ENCODE results near the gene MAN2A2.
A peak's percentile ranks its signal among the peaks of the same experiment; 100 is the strongest.

MAN2A2 gene

GRCh38 chr15:90902840-90903732 lies at the start of gene MAN2A2:
Gene MAN2A2 (plus strand): TSS chr15:90903302. CDS start chr15:90904208, 906 bp downstream.
- peak; percentile 45 to 67 for DNase-seq (ENCODE audit: low read depth in 1 of 2, low spot score in 1 of 2)

GRCh38 chr15:90855139-90855538 lies 48.0 kb upstream of the MAN2A2 start:
- no peak for DNase-seq (ENCODE audit: low read depth in 1 of 2, low spot score in 1 of 2)

GRCh38 chr15:90857337-90857736 lies 45.8 kb upstream of the MAN2A2 start:
- no peak for DNase-seq (ENCODE audit: low read depth in 1 of 2, low spot score in 1 of 2)

- DNase-seq (ENCODE audit: low read depth in 1 of 2, low spot score in 1 of 2): no peak
These were observed 45.1 kb upstream of the MAN2A2 start for GRCh38 chr15:90857883-90858443.

- no peak for DNase-seq (ENCODE audit: low read depth in 1 of 2, low spot score in 1 of 2)
These were observed 43.6 kb upstream of the MAN2A2 start for GRCh38 chr15:90859234-90860131.

- no peak for DNase-seq (ENCODE audit: low read depth in 1 of 2, low spot score in 1 of 2)
These were observed 42.7 kb upstream of the MAN2A2 start for GRCh38 chr15:90860450-90860849.

- no peak for DNase-seq (ENCODE audit: low read depth in 1 of 2, low spot score in 1 of 2)
These were observed 42.0 kb upstream of the MAN2A2 start for GRCh38 chr15:90860942-90861675.

GRCh38 chr15:90862487-90862886 lies 40.6 kb upstream of the MAN2A2 start:
- DNase-seq (ENCODE audit: low read depth in 1 of 2, low spot score in 1 of 2): no peak

GRCh38 chr15:90862964-90863778 lies 39.9 kb upstream of the MAN2A2 start:
- DNase-seq (ENCODE audit: low read depth in 1 of 2, low spot score in 1 of 2): no peak

- DNase-seq (ENCODE audit: low read depth in 1 of 2, low spot score in 1 of 2): no peak
These were observed 39.1 kb upstream of the MAN2A2 start for GRCh38 chr15:90863987-90864386.

GRCh38 chr15:90864507-90864906 lies 38.6 kb upstream of the MAN2A2 start:
- no peak for DNase-seq (ENCODE audit: low read depth in 1 of 2, low spot score in 1 of 2)

- DNase-seq (ENCODE audit: low read depth in 1 of 2, low spot score in 1 of 2): no peak
These were observed 37.4 kb upstream of the MAN2A2 start for GRCh38 chr15:90865702-90866101.

- no peak for DNase-seq (ENCODE audit: low read depth in 1 of 2, low spot score in 1 of 2)
These were observed 36.9 kb upstream of the MAN2A2 start for GRCh38 chr15:90866161-90866715.

GRCh38 chr15:90866800-90867199 lies 36.3 kb upstream of the MAN2A2 start:
- no peak for DNase-seq (ENCODE audit: low read depth in 1 of 2, low spot score in 1 of 2)

GRCh38 chr15:90868261-90868689 lies 34.8 kb upstream of the MAN2A2 start, which contains the start of gene FURIN:
Gene FURIN (plus strand): TSS chr15:90868588. CDS start chr15:90875741, 7,153 bp downstream.
- DNase-seq (ENCODE audit: low read depth in 1 of 2, low spot score in 1 of 2): no peak

GRCh38 chr15:90869140-90869541 lies 34.0 kb upstream of the MAN2A2 start:
- no peak for DNase-seq (ENCODE audit: low read depth in 1 of 2, low spot score in 1 of 2)

GRCh38 chr15:90869601-90870353 lies 33.3 kb upstream of the MAN2A2 start:
- DNase-seq (ENCODE audit: low read depth in 1 of 2, low spot score in 1 of 2): no peak

GRCh38 chr15:90870354-90871138 lies 32.6 kb upstream of the MAN2A2 start:
- no peak for DNase-seq (ENCODE audit: low read depth in 1 of 2, low spot score in 1 of 2)
